ENCODE measurements around the gene CRYM.
A peak's percentile ranks its signal among the peaks of the same experiment; 100 is the strongest.

The CRYM gene

GRCh38 chr16:21235199-21235585 lies 42.9 kb downstream of the CRYM start:
- no peak for DNase-seq (ENCODE audit: low read depth)
- H3K4me3 ChIP-seq (ENCODE audit: low read length): no peak overlapping the region
- TF ChIP-seq, protein P1, sequence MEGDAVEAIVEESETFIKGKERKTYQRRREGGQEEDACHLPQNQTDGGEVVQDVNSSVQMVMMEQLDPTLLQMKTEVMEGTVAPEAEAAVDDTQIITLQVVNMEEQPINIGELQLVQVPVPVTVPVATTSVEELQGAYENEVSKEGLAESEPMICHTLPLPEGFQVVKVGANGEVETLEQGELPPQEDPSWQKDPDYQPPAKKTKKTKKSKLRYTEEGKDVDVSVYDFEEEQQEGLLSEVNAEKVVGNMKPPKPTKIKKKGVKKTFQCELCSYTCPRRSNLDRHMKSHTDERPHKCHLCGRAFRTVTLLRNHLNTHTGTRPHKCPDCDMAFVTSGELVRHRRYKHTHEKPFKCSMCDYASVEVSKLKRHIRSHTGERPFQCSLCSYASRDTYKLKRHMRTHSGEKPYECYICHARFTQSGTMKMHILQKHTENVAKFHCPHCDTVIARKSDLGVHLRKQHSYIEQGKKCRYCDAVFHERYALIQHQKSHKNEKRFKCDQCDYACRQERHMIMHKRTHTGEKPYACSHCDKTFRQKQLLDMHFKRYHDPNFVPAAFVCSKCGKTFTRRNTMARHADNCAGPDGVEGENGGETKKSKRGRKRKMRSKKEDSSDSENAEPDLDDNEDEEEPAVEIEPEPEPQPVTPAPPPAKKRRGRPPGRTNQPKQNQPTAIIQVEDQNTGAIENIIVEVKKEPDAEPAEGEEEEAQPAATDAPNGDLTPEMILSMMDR (conservative IDR thresholded peaks at IDR 0.05; ENCODE audit: low read length): no peak

GRCh38 chr16:21233521-21234150 lies 44.5 kb downstream of the CRYM start, which contains the start of gene ANKS4B:
Gene ANKS4B (plus strand): TSS chr16:21233699. CDS start chr16:21233738, 39 bp downstream.
- no peak for DNase-seq (ENCODE audit: low read depth)
- TF ChIP-seq, protein P1 (conservative IDR thresholded peaks at IDR 0.05; ENCODE audit: low read length): no peak
- H3K4me3 ChIP-seq (ENCODE audit: low read length): no peak within 1 kb of the TSS

- TF ChIP-seq, protein P1 (conservative IDR thresholded peaks at IDR 0.05; ENCODE audit: low read length): no peak
- no peak overlapping the region for H3K4me3 ChIP-seq (ENCODE audit: low read length)
- DNase-seq (ENCODE audit: low read depth): no peak
These were observed 45.0 kb downstream of the CRYM start for GRCh38 chr16:21233045-21233520.

GRCh38 chr16:21228361-21228872 lies 49.7 kb downstream of the CRYM start:
- TF ChIP-seq, protein P1 (conservative IDR thresholded peaks at IDR 0.05; ENCODE audit: low read length): no peak
- no peak overlapping the region for H3K4me3 ChIP-seq (ENCODE audit: low read length)
- no peak for DNase-seq (ENCODE audit: low read depth)

DNA sequence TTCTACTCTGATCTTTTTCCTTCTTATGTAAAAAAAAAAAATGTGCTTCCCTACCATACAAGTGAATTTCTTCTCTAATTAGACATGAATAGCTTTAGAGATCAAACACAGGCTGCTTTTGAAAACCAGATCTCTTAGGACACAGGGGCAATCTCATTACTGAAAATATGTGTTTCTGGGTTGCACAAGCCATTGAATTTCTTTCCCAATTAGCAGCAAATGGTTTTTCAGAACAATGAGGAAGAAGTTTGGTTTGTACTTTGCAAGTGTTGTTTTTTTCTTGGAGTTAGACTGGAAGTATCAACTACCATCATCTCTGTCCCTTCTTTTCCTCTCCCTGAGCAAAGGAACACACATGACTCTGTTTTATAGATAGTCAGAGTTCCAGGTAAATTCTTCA lies 50.2 kb downstream of the CRYM start:
- TF ChIP-seq, protein P1 (conservative IDR thresholded peaks at IDR 0.05; ENCODE audit: low read length): no peak
- no peak for DNase-seq (ENCODE audit: low read depth)
- no peak overlapping the region for H3K4me3 ChIP-seq (ENCODE audit: low read length)

DNA sequence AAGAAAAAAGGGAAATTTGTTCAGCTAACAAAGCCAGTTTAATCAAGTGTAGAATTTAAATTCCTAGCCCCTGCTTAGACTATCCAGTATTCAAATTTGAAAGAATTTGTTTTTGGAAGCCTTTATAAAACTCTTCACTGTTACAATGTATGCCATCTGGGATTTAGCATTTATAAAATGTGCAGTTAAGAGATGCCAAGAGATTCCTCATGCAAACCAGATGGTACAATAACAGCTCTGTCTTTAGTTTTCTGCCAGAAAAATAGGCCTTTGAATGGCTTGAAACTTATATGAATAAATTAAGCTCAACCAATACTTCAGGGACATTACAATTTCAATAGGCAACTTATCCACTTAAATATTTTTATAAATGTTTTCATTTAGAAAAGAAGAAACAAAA lies 51.3 kb downstream of the CRYM start:
- H3K4me3 ChIP-seq (ENCODE audit: low read length): no peak overlapping the region
- DNase-seq (ENCODE audit: low read depth): peak; percentile 3
- TF ChIP-seq, protein P1 (conservative IDR thresholded peaks at IDR 0.05; ENCODE audit: low read length): no peak

DNA sequence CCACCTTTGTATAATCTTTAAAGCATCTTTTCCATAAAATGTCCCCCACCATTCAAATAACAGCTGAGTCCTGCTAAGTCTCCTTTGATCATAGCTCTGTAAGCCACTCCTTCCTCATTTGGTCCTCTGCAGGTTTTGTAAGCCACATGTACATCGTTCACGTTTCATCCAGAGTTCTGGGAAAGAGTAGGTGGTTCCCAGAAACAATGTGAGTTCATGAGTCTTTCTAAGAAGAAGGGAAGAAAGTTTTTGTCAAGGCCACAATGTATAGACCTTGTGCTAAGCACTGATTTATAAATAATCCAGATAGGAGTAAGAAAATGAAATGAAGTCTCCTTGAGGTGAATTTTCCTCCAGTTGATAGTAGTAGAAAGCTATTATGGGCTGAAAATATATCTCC lies 53.3 kb downstream of the CRYM start:
- H3K4me3 ChIP-seq (ENCODE audit: low read length): no peak overlapping the region
- TF ChIP-seq, protein P1 (conservative IDR thresholded peaks at IDR 0.05; ENCODE audit: low read length): no peak
- DNase-seq (ENCODE audit: low read depth): no peak

All from AG10803 (cell line).